Transverse colon (tissue), 4 donors: ENCODE results near the gene CTNNA1. TPM values are rescaled to one million over a fixed set of nuclear protein-coding genes. Genes with fewer than 3 reads are reported as not detected.

Source experiments
- DNase-seq: peaks from one replicate; pipeline ENCODE4 v3.0.0-alpha.2; 2019
- H3K27ac ChIP-seq, 4 donors: fragments of 200-600 bp; sonication (generic); 2 replicates each; pipeline ENCODE4 v1.5.1; 2016 to 2018; ENCODE audit warnings: inconsistent platforms in 4 of 4
- H3K27me3 ChIP-seq: fragments of 200-600 bp; sonication (generic); 2 replicates; pipeline ENCODE4 v1.5.1; 2017; ENCODE audit warnings: inconsistent platforms
- H3K36me3 ChIP-seq, 4 donors: fragments of 200-600 bp; sonication (generic); 2 replicates each; pipeline ENCODE4 v1.5.1; 2017 to 2019; ENCODE audit warnings: inconsistent platforms in 4 of 4
- H3K4me1 ChIP-seq, 4 donors: fragments of 200-600 bp; sonication (generic); 2 replicates each; pipeline ENCODE4 v1.5.1; 2017 to 2020; ENCODE audit warnings: inconsistent platforms in 4 of 4
- H3K4me3 ChIP-seq, 4 donors: fragments of 200-600 bp; sonication (generic); 1 replicate in 1 of 4; 2 replicates in 3 of 4; pipeline versions ENCODE4 v1.5.1 to v1.6.1; 2017 to 2019; ENCODE audit warnings: inconsistent platforms in 4 of 4
- H3K9me3 ChIP-seq, 2 donors: fragments of 200-600 bp; sonication (generic); 2 replicates each; pipeline ENCODE4 v1.5.1; 2017 to 2019; ENCODE audit warnings: inconsistent platforms in 2 of 2
- EP300 ChIP-seq: sonication (generic); formaldehyde crosslinking; IDR thresholded peaks from one replicate; pipeline ENCODE4 v1.6.1; 2017; ENCODE audit warnings: antibody characterized with exemption, low read depth
- POLR2A ChIP-seq: fragments of 450-650 bp; IDR thresholded peaks from one replicate; pipeline ENCODE4 v1.6.1; 2016; ENCODE audit warnings: antibody characterized with exemption, mild to moderate bottlenecking, moderate library complexity
- POLR2AphosphoS5 ChIP-seq, 3 donors: sonication (generic); formaldehyde crosslinking; IDR thresholded peaks; one replicate each; pipeline ENCODE4 v1.6.1; 2016; ENCODE audit warnings: antibody characterized with exemption in 3 of 3
- WGBS, 2 donors: methylation state at CpG; one replicate each; pipeline ENCODE4 v1.1.5; 2018; ENCODE audit warnings: low coverage in 1 of 2; 5-methylcytosine and 5-hydroxymethylcytosine counted together
- in situ Hi-C, 4 donors: fragments of 200-750 bp; cut with MboI; loops; one replicate each; pipeline versions ENCODE4 v1.15.0 to v1.15.1; 2017; ENCODE audit warnings: low sequenced_read_pairs in 3 of 4, low pct_ligation_motif_present in 1 of 4, low pct_unique_long_range_greater_than_20kb in 1 of 4
- intact Hi-C: fragments of 100-400 bp; cut with DNase I; formaldehyde crosslinking; loops from one replicate; pipeline ENCODE4 v1.15.1; 2023; ENCODE audit warnings: low total_unique reads
- total RNA-seq, 4 donors: library from RNA; depleted of rRNA; stranded (reverse); fragments of >200 nt; gene quantifications; one replicate each; pipeline ENCODE4 v1.1.0, GENCODE V29; 2016
- TF ChIP-seq, protein P1 (sequence below), 5 experiments: fragments of 200-600 bp in 3 of 5; fragments of 450-650 bp in 2 of 5; sonication (generic) in 3 of 5; IDR thresholded peaks; 1 replicate in 2 of 5; 2 replicates in 3 of 5; pipeline ENCODE4 v1.5.1; 2016 to 2017; ENCODE audit warnings: antibody characterized with exemption in 5 of 5, inconsistent platforms in 3 of 5, mild to moderate bottlenecking in 2 of 5, moderate library complexity in 1 of 5

CTNNA1 gene
- total RNA-seq, 4 donors from 2014 or later, result 272 to 381 (median 316) TPM

DNA sequence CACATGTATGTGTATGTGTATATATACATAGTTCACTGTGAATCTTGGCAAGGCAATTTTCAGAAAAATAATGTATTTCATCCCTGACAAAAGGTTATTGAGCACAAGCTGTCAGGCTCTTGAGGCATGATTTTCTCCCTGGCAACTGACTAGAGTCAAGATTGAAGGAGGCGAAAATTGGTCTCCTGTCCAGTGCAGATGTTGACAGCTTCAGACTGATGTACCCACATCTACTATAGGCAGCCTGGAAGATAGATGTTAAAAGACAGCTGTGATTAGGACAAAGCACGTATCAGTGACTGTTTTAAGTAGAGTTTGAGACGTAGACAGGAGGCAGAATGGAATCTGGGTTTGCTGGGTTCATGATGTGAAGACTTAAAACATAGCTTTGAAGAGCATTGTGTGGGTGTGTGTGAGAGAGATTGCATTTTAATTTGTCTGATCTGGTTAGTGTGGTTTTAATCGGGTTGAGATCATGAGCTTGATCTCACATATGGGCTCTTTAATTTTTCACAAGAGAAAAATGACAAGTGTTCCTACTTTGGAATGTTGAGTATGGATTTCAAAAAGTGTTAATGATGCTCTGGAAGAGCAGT, 39.1 kb downstream of the CTNNA1 start:
- peaks cover 0 to 11% (median 4%) of the 10 kb centered on the region in 4 donors for H3K4me1 ChIP-seq
- H3K36me3 ChIP-seq, result no peaks in the 10 kb centered on the region
- in situ Hi-C loops (no loop called here), intact Hi-C loops (no loop called here)
- H3K4me3 ChIP-seq, result no peak overlapping the region
- no peaks in the 10 kb centered on the region for H3K27me3 ChIP-seq
- no peak for TF ChIP-seq POLR2A
- TF ChIP-seq EP300, result no peak
- no peak for TF ChIP-seq POLR2AphosphoS5 (IDR thresholded peaks at IDR 0.05)
- TF ChIP-seq, protein P1, sequence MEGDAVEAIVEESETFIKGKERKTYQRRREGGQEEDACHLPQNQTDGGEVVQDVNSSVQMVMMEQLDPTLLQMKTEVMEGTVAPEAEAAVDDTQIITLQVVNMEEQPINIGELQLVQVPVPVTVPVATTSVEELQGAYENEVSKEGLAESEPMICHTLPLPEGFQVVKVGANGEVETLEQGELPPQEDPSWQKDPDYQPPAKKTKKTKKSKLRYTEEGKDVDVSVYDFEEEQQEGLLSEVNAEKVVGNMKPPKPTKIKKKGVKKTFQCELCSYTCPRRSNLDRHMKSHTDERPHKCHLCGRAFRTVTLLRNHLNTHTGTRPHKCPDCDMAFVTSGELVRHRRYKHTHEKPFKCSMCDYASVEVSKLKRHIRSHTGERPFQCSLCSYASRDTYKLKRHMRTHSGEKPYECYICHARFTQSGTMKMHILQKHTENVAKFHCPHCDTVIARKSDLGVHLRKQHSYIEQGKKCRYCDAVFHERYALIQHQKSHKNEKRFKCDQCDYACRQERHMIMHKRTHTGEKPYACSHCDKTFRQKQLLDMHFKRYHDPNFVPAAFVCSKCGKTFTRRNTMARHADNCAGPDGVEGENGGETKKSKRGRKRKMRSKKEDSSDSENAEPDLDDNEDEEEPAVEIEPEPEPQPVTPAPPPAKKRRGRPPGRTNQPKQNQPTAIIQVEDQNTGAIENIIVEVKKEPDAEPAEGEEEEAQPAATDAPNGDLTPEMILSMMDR (IDR thresholded peaks at IDR 0.05), result no peak
- no peak overlapping the region for H3K27ac ChIP-seq
- WGBS, 2 donors, result 66 to 67% methylated on average over 4 of the region's 4 CpGs
- no peaks in the 10 kb centered on the region for H3K9me3 ChIP-seq
- no peak for DNase-seq

DNA sequence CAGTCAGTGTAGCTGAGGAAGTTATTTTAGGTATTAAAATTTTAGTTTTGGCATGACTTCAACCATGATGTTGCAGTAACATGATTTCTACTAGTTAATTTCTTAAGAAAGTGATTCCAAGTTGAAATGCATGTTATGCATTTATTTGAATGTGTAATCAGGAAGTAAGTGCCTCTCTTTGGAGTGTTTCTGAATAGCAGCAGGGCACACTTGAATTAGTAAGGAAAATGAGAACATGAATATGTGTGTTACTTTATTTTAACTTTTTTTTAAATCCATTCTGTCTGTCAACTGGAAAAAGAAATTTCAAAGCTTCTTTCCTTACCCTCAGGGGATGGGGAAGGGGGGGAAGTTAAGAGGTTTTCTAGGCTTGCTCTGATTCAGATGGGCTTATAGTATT, 40.4 kb downstream of the CTNNA1 start:
- intact Hi-C loops (no loop called here), in situ Hi-C loops (no loop called here)
- TF ChIP-seq EP300, result no peak
- no peak for TF ChIP-seq POLR2AphosphoS5 (IDR thresholded peaks at IDR 0.05)
- TF ChIP-seq, protein P1 (IDR thresholded peaks at IDR 0.05), result no peak
- no peak for TF ChIP-seq POLR2A
- no peaks in the 10 kb centered on the region for H3K27me3 ChIP-seq
- H3K4me1 ChIP-seq, result peaks cover 0 to 11% (median 4%) of the 10 kb centered on the region in 4 donors
- no peak overlapping the region for H3K27ac ChIP-seq
- no peak for DNase-seq
- H3K9me3 ChIP-seq, result no peaks in the 10 kb centered on the region
- H3K4me3 ChIP-seq, result no peak overlapping the region
- no peaks in the 10 kb centered on the region for H3K36me3 ChIP-seq

- Histone ChIP-seq H3K9me3 (no peaks in the 10 kb centered on the region), H3K4me3 (no peak overlapping the region), H3K27me3 (no peaks in the 10 kb centered on the region), H3K27ac (no peak overlapping the region), H3K4me1 (peaks cover 0 to 12% (median 2%) of the 10 kb centered on the region in 4 donors), H3K36me3 (no peaks in the 10 kb centered on the region)
- TF ChIP-seq, protein P1 (IDR thresholded peaks at IDR 0.05), result no peak
- TF ChIP-seq EP300, result no peak
- DNase-seq, result no peak
- intact Hi-C loops (no loop called here), in situ Hi-C loops (no loop called here)
- 67% methylated on average over 3 of the region's 3 CpGs for WGBS, 2 donors
These were observed 50.1 kb downstream of the CTNNA1 start for GRCh38 chr5:138803285-138803684.

DNA sequence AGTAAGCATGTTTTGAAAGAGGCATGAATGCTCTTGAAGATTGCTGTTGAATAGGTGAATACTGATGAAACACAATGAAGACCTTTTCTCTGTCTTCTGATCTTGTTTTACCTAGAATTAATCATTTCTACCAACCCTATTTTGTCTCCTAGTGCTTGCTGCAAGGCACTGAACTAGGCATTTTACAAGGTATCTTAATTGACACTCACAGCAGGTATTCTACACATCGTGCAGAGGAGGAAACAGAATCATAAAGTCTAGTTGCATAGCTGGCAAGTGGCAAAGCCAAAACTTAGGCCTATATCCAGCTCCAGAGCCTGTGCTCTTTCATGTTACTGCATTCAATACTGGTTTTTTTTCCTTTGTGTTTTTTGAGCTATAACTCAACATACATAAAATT, 50.7 kb downstream of the CTNNA1 start:
- H3K4me3 ChIP-seq, result no peak overlapping the region
- DNase-seq, result no peak
- H3K9me3 ChIP-seq, result no peaks in the 10 kb centered on the region
- H3K27me3 ChIP-seq, result no peaks in the 10 kb centered on the region
- 46% methylated on average over 1 of the region's 1 CpG; no CpG with 5 or more reads in 1 of the 2 donors for WGBS, 2 donors
- H3K27ac ChIP-seq, result no peak overlapping the region
- H3K36me3 ChIP-seq, result no peaks in the 10 kb centered on the region
- intact Hi-C loops, result no loop called here
- in situ Hi-C loops, result no loop called here
- TF ChIP-seq POLR2AphosphoS5 (IDR thresholded peaks at IDR 0.05) (no peak), EP300 (no peak)
- H3K4me1 ChIP-seq, result peaks cover 0 to 12% (median 2%) of the 10 kb centered on the region in 4 donors

DNA sequence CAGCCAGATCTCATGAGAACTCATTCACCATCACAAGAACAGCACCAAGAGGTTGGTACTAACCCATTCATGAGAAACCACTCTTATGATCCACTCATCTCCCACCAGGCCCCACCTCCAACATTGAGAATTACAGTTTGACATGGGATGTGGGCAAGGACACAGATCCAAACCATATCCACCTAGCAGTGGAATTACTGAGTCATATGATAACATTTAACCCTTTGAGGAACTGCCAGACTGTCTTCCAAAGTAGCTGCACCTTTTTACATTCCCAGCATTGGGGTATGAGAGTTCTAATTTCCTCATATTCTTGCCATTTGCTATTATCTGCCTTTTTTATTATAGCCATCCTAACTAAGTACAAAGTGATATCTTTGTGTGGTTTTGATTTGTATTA, 51.9 kb downstream of the CTNNA1 start:
- H3K36me3 ChIP-seq, result peaks cover 0 to 4% (median 0%) of the 10 kb centered on the region in 4 donors
- no peak for DNase-seq
- H3K4me3 ChIP-seq, result no peak overlapping the region
- intact Hi-C loops, result no loop called here
- H3K27me3 ChIP-seq, result no peaks in the 10 kb centered on the region
- in situ Hi-C loops, result no loop called here
- H3K4me1 ChIP-seq, result peaks cover 0 to 12% (median 2%) of the 10 kb centered on the region in 4 donors
- no peaks in the 10 kb centered on the region for H3K9me3 ChIP-seq
- TF ChIP-seq, protein P1 (IDR thresholded peaks at IDR 0.05), result no peak
- TF ChIP-seq POLR2AphosphoS5 (IDR thresholded peaks at IDR 0.05) (no peak), POLR2A (no peak), EP300 (no peak)
- no peak overlapping the region for H3K27ac ChIP-seq
